Measurements from ENCODE around the gene CARMIL1. TPM values are rescaled to one million over a fixed set of nuclear protein-coding genes. Genes with fewer than 3 reads are reported as not detected.
A peak's percentile ranks its signal among the peaks of the same experiment; 100 is the strongest.

The CARMIL1 gene
- polyA plus RNA-seq, 1 of the 3 experiments (the other 2 are of a cell fraction): 1.7 TPM

- Histone ChIP-seq H3K27me3 (ENCODE audit: insufficient read depth) (no peaks in the 10 kb centered on the region), H3K4me2 (no peak overlapping the region), H4K20me1 (ENCODE audit: insufficient read depth) (no peaks in the 10 kb centered on the region), H2AFZ (ENCODE audit: low read depth) (no peak overlapping the region), H3K9ac (no peak overlapping the region), H3K36me3 (replicated peaks in 1 of 2; ENCODE audit: control insufficient read depth in 1 of 2, insufficient read depth in 2 of 2, low read length in 1 of 2) (no peaks in the 10 kb centered on the region), H3K4me1 (ENCODE audit: control insufficient read depth in 1 of 2, insufficient read depth in 2 of 2, low read depth in 1 of 2, low read length in 1 of 2) (peaks cover 0 to 11% of the 10 kb centered on the region in 2 experiments; a peak in 2 of 4 replicates), H3K4me3 (ENCODE audit: low read depth in 2 of 2, low read length in 1 of 2) (no peak overlapping the region), H3F3A (replicated peaks; ENCODE audit: insufficient read depth) (no peaks in the 10 kb centered on the region), H3K27ac (ENCODE audit: low read depth in 2 of 2, low read length in 1 of 2) (no peak overlapping the region), H3K9me2 (no peaks in the 10 kb centered on the region), H3K79me2 (ENCODE audit: insufficient read depth) (no peaks in the 10 kb centered on the region), H3K9me3 (no peaks in the 10 kb centered on the region)
- WGBS (ENCODE audit: low lambda C conversion rate): 88% methylated on average over 4 of the region's 4 CpGs
- ChIA-PET CTCF (interaction anchor here (1.3 to 8.6 kb wide), 3 partner anchors 206 to 235 kb away, joined by 3 to 151 read pairs (median 12); partner anchors contain the start of gene CARMIL1), POLR2A (no interaction called here)
- DNase-seq: no peak
- TF ChIP-seq FOXJ3 (CRISPR knock-in tag; IDR thresholded peaks at IDR 0.05) (no peak), CHD2 (IDR thresholded peaks at IDR 0.05; ENCODE audit: low read length, partially characterized antibody) (no peak), ZBTB33 (IDR thresholded peaks at IDR 0.05; ENCODE audit: borderline replicate concordance, low read depth) (no peak), USF2 (IDR thresholded peaks at IDR 0.05; ENCODE audit: borderline replicate concordance, low read depth, low read length) (no peak), USF1 (IDR thresholded peaks at IDR 0.05; ENCODE audit: borderline replicate concordance, low read depth) (no peak), FOSL2 (IDR thresholded peaks at IDR 0.05; ENCODE audit: borderline replicate concordance, low read depth) (no peak), ELF1 (IDR thresholded peaks at IDR 0.05) (no peak), YY1 (IDR thresholded peaks at IDR 0.05; ENCODE audit: low read depth) (no peak), POLR2AphosphoS5 (IDR thresholded peaks at IDR 0.05; ENCODE audit: low read depth, low read length) (no peak), EZH2phosphoT487 (IDR thresholded peaks at IDR 0.05; ENCODE audit: borderline replicate concordance, low read depth) (no peak), NRF1 (IDR thresholded peaks at IDR 0.05; ENCODE audit: low read depth, low read length) (no peak), TEAD4 (IDR thresholded peaks at IDR 0.05; ENCODE audit: borderline replicate concordance, insufficient read depth) (no peak)
Measured at GRCh38 chr6:25484900-25485299, 205.7 kb downstream of the CARMIL1 start.

- no peaks in the 10 kb centered on the region for H4K20me1 ChIP-seq (ENCODE audit: insufficient read depth)
- no peaks in the 10 kb centered on the region for H3F3A ChIP-seq (replicated peaks; ENCODE audit: insufficient read depth)
- peak; percentile 39 for DNase-seq
- H3K9me2 ChIP-seq: no peaks in the 10 kb centered on the region
- POLR2A ChIA-PET: interaction anchor here (2.2 kb wide), 1 partner anchor 207 kb away, joined by 7 read pairs; the partner anchor contains the start of gene CARMIL1
- no peak overlapping the region for H3K4me2 ChIP-seq
- H3K4me3 ChIP-seq (ENCODE audit: low read depth in 2 of 2, low read length in 1 of 2): no peak overlapping the region
- H3K9ac ChIP-seq: no peak overlapping the region
- H3K9me3 ChIP-seq: no peaks in the 10 kb centered on the region
- no peaks in the 10 kb centered on the region for H3K27me3 ChIP-seq (ENCODE audit: insufficient read depth)
- CTCF ChIA-PET: interaction anchor here (0.7 to 8.6 kb wide), 7 partner anchors 16 to 234 kb away, joined by 3 to 151 read pairs (median 3); partner anchors contain the start of gene CARMIL1
- no peaks in the 10 kb centered on the region for H3K36me3 ChIP-seq (replicated peaks in 1 of 2; ENCODE audit: control insufficient read depth in 1 of 2, insufficient read depth in 2 of 2, low read length in 1 of 2)
- peaks cover 0 to 11% of the 10 kb centered on the region in 2 experiments; a peak in 2 of 4 replicates for H3K4me1 ChIP-seq (ENCODE audit: control insufficient read depth in 1 of 2, insufficient read depth in 2 of 2, low read depth in 1 of 2, low read length in 1 of 2)
- H3K27ac ChIP-seq (ENCODE audit: low read depth in 2 of 2, low read length in 1 of 2): peak overlapping the region in 1 of 2 experiments; percentile 45; a peak in 2 of 4 replicates
- H3K79me2 ChIP-seq (ENCODE audit: insufficient read depth): no peaks in the 10 kb centered on the region
- WGBS (ENCODE audit: low lambda C conversion rate): 40% methylated on average over 8 of the region's 8 CpGs
- H2AFZ ChIP-seq (ENCODE audit: low read depth): no peak overlapping the region
- TF ChIP-seq MEF2A (IDR thresholded peaks at IDR 0.05; ENCODE audit: borderline replicate concordance, low read depth) (no peak), NRF1 (IDR thresholded peaks at IDR 0.05; ENCODE audit: low read depth, low read length) (no peak), JUND (IDR thresholded peaks at IDR 0.05) (no peak), IRF3 (IDR thresholded peaks at IDR 0.05; ENCODE audit: low read depth, low read length) (no peak), GATA2 (CRISPR knock-in tag; IDR thresholded peaks at IDR 0.05) (peak; percentile 4; the same call in 1 of the 2 replicates), GABPA (IDR thresholded peaks at IDR 0.05; ENCODE audit: low read depth) (no peak), CTCF (IDR thresholded peaks at IDR 0.05) (no peak), FOSL2 (IDR thresholded peaks at IDR 0.05; ENCODE audit: borderline replicate concordance, low read depth) (no peak), RAD21 (IDR thresholded peaks at IDR 0.05; ENCODE audit: low read length) (no peak), FOXJ3 (CRISPR knock-in tag; IDR thresholded peaks at IDR 0.05) (no peak), TEAD4 (IDR thresholded peaks at IDR 0.05; ENCODE audit: borderline replicate concordance, insufficient read depth) (no peak), FOXM1 (IDR thresholded peaks at IDR 0.05; ENCODE audit: low read depth) (no peak)
Measured at GRCh38 chr6:25485821-25486534, 206.8 kb downstream of the CARMIL1 start.
